Epithelial cell of prostate (primary cell): Measurements from ENCODE around the gene TTC34.
"Not testable (repeated sequence)": the region's sequence is repeated elsewhere in the genome, so short reads cannot be mapped to it uniquely, and the experiment has no call there.

Experiments used
- DNase-seq: peaks from one replicate; pipeline ENCODE4 v3.0.0-alpha.2; 2011; ENCODE audit warnings: low read depth, low spot score
- H3K27ac ChIP-seq: fragments of 450-650 bp; 2 replicates; pipeline ENCODE4 v1.5.1; 2017; ENCODE audit warnings: mild to moderate bottlenecking

TTC34 gene

GRCh38 chr1:2633936-2634491 lies 167.5 kb downstream of the TTC34 start:
- DNase-seq: no peak
- no peak overlapping the region for H3K27ac ChIP-seq

- H3K27ac ChIP-seq: no peak overlapping the region
- no peak for DNase-seq
These were observed 168.0 kb downstream of the TTC34 start for GRCh38 chr1:2633366-2633935.

- H3K27ac ChIP-seq: no peak within 1 kb of the TSS
- DNase-seq: no peak
These were observed 168.7 kb downstream of the TTC34 start, which contains the start of gene MMEL1 for GRCh38 chr1:2632561-2633361. TSS of gene MMEL1 (minus strand) at chr1:2633016. CDS start at chr1:2629484, 3,532 bp downstream.

GRCh38 chr1:2632051-2632430 lies 169.5 kb downstream of the TTC34 start:
- H3K27ac ChIP-seq: no peak overlapping the region
- no peak for DNase-seq

- DNase-seq: no peak
- H3K27ac ChIP-seq: no peak overlapping the region
These were observed 170.1 kb downstream of the TTC34 start for GRCh38 chr1:2631136-2632050.

- no peak overlapping the region for H3K27ac ChIP-seq
- DNase-seq: no peak
These were observed 170.9 kb downstream of the TTC34 start for GRCh38 chr1:2630498-2631135.

- H3K27ac ChIP-seq: no peak overlapping the region
- no peak for DNase-seq
These were observed 171.6 kb downstream of the TTC34 start for GRCh38 chr1:2629627-2630497.

GRCh38 chr1:2628933-2629626 lies 172.4 kb downstream of the TTC34 start:
- H3K27ac ChIP-seq: no peak overlapping the region
- no peak for DNase-seq

GRCh38 chr1:2628191-2628932 lies 173.1 kb downstream of the TTC34 start:
- no peak for DNase-seq

GRCh38 chr1:2627746-2628145 lies 173.7 kb downstream of the TTC34 start:
- no peak for DNase-seq
- H3K27ac ChIP-seq: no peak overlapping the region

More at GRCh38 chr1:2628191-2628932, 173.1 kb downstream of the TTC34 start:
- H3K27ac ChIP-seq: no peak overlapping the region

- not testable (repeated sequence) for DNase-seq, H3K27ac ChIP-seq
These were observed 175.7 kb downstream of the TTC34 start for GRCh38 chr1:2625748-2626147.

- DNase-seq: no peak
- H3K27ac ChIP-seq: no peak overlapping the region
These were observed 176.2 kb downstream of the TTC34 start for GRCh38 chr1:2625311-2625710.

GRCh38 chr1:2624735-2625300 lies 176.7 kb downstream of the TTC34 start:
- no peak for DNase-seq
- H3K27ac ChIP-seq: no peak overlapping the region

- no peak for DNase-seq
- no peak overlapping the region for H3K27ac ChIP-seq
These were observed 177.7 kb downstream of the TTC34 start for GRCh38 chr1:2623571-2624337.

- H3K27ac ChIP-seq: no peak overlapping the region
- no peak for DNase-seq
These were observed 183.5 kb downstream of the TTC34 start for GRCh38 chr1:2617971-2618470.

- DNase-seq: no peak
- H3K27ac ChIP-seq: no peak overlapping the region
These were observed 187.3 kb downstream of the TTC34 start for GRCh38 chr1:2614145-2614544.
